Ovary (tissue), 9 donors: Measurements from ENCODE around the gene TNK1. TPM values are rescaled to one million over a fixed set of nuclear protein-coding genes. Genes with fewer than 3 reads are reported as not detected.

ENCODE experiments used
- DNase-seq, 5 donors: peaks; one replicate each; pipeline ENCODE4 v3.0.0-alpha.2; 2019 to 2020
- H3K27ac ChIP-seq, 2 donors: fragments of 200-600 bp; one replicate each; pipeline versions ENCODE4 v1.5.1 to v1.8.0; 2019 to 2022
- H3K27me3 ChIP-seq: fragments of 200-600 bp; one replicate; pipeline ENCODE4 v1.8.0; 2022
- H3K36me3 ChIP-seq: fragments of 200-600 bp; sonication (generic); one replicate; pipeline ENCODE4 v1.5.1; 2019
- H3K4me1 ChIP-seq: one replicate; pipeline ENCODE4 v1.8.1; 2013; ENCODE audit warnings: mild to moderate bottlenecking, moderate library complexity; ENCODE audit not compliant: insufficient read depth
- H3K4me3 ChIP-seq: fragments of 200-600 bp; sonication (generic); one replicate; pipeline ENCODE4 v1.5.1; 2017
- H3K9me3 ChIP-seq, 2 donors: fragments of 200-600 bp in 1 of 2; sonication (generic) in 1 of 2; one replicate each; pipeline versions ENCODE4 v1.5.1 to v1.8.1; 2013 to 2019; ENCODE audit warnings: mild to moderate bottlenecking in 1 of 2, moderate library complexity in 1 of 2
- CTCF ChIP-seq, 3 donors: fragments of 450-650 bp in 2 of 3; fragments of 200-600 bp in 1 of 3; IDR thresholded peaks; one replicate each; pipeline versions ENCODE4 v1.5.1 to v1.8.0; 2016 to 2022; ENCODE audit warnings: antibody characterized with exemption in 3 of 3, mild to moderate bottlenecking in 1 of 3
- EP300 ChIP-seq: sonication (generic); formaldehyde crosslinking; IDR thresholded peaks from one replicate; pipeline ENCODE4 v1.6.1; 2017; ENCODE audit warnings: antibody characterized with exemption
- POLR2A ChIP-seq: fragments of 450-650 bp; IDR thresholded peaks from one replicate; pipeline ENCODE4 v1.6.1; 2017; ENCODE audit warnings: antibody characterized with exemption, mild to moderate bottlenecking, moderate library complexity
- WGBS, 3 donors: extraction: QIAGEN DNeasy Blood & Tissue Kit in 1 of 3; methylation state at CpG; one replicate each; pipeline versions ENCODE4 v1.1.5 to v1.1.7; 2013 to 2017; 5-methylcytosine and 5-hydroxymethylcytosine counted together
- intact Hi-C, 4 donors: fragments of 100-400 bp; cut with DNase I; formaldehyde crosslinking; loops; one replicate each; pipeline versions ENCODE4 v1.11.0 to v1.15.1; 2022 to 2023
- polyA plus RNA-seq, 2 donors: library from polyadenylated mRNA; stranded (reverse); fragments of 200-250 nt in 1 of 2; fragments of 350-450 nt in 1 of 2; fragmentation: Illumina TruSeq in 1 of 2; extraction: RNeasy Lipid Tissue Mini Kit (QIAGEN cat#74804) in 1 of 2; gene quantifications; one replicate each; pipeline ENCODE4 v1.2.3, GENCODE V29; 2013 to 2014
- total RNA-seq, 7 donors: library from RNA; depleted of rRNA in 2 of 7; stranded (reverse); fragments of >200 nt in 2 of 7; fragmentation: NEBNext Ultra II Directional in 3 of 7; extraction: Animal tissue kit (Norgen Biotek cat#: 25700) in 3 of 7; gene quantifications; one replicate each; pipeline versions ENCODE4 v1.1.0 to v1.2.4, GENCODE V29; 2016 to 2023
- donor health status: DM: no; HTN: no; CAD: no; lungs with moderate emphysema.
- donor health status: DM: no; HTN: no; CAD: no.
- donor health status: Bipolar disorder and iron deficiency.
- donor health status: DM: yes; HTN: yes; CAD: no.
- donor health status: DM: no; HTN: no; CAD: no.
- donor health status: DM: yes; HTN: yes; CAD: no.

The TNK1 gene
- total and polyA plus RNA-seq, 9 donors, result 0.85 to 8.3 (median 5.7) TPM

GRCh38 chr17:7423679-7424078, 42.8 kb downstream of the TNK1 start:
- Histone ChIP-seq H3K4me1 (no peaks in the 10 kb centered on the region), H3K9me3 (no peaks in the 10 kb centered on the region), H3K27me3 (no peaks in the 10 kb centered on the region), H3K36me3 (no peaks in the 10 kb centered on the region), H3K27ac (no peak overlapping the region), H3K4me3 (no peak overlapping the region)
- intact Hi-C loops, result no loop called here
- no peak for TF ChIP-seq EP300
- no peak for TF ChIP-seq CTCF (IDR thresholded peaks at IDR 0.05)
- TF ChIP-seq POLR2A, result no peak
- 26 to 31% (median 28%) methylated on average over 4 of the region's 4 CpGs for WGBS, 3 donors
- DNase-seq, result no peak

GRCh38 chr17:7425316-7425715, 44.4 kb downstream of the TNK1 start, which contains the start of gene SPEM2:
TSS of gene SPEM2 (plus strand) at chr17:7425616. CDS start at chr17:7425689, 73 bp downstream.
- H3K4me3 ChIP-seq, result no peak within 1 kb of the TSS
- TF ChIP-seq EP300 (no peak), CTCF (IDR thresholded peaks at IDR 0.05) (no peak), POLR2A (no peak)
- intact Hi-C loops, result no loop called here
- H3K9me3 ChIP-seq, result no peaks in the 10 kb centered on the region
- H3K27me3 ChIP-seq, result no peaks in the 10 kb centered on the region
- no peak for DNase-seq
- H3K4me1 ChIP-seq, result no peaks in the 10 kb centered on the region
- no peaks in the 10 kb centered on the region for H3K36me3 ChIP-seq
- H3K27ac ChIP-seq, result no peak within 1 kb of the TSS
- 82 to 87% (median 82%) methylated on average over 7 of the region's 7 CpGs for WGBS, 3 donors

- H3K27me3 ChIP-seq, result no peaks in the 10 kb centered on the region
- WGBS, 3 donors, result 82 to 89% (median 83%) methylated on average over 8 of the region's 8 CpGs
- no peaks in the 10 kb centered on the region for H3K4me1 ChIP-seq
- TF ChIP-seq EP300 (no peak), CTCF (IDR thresholded peaks at IDR 0.05) (no peak)
- no peak overlapping the region for H3K27ac ChIP-seq
- intact Hi-C loops, result no loop called here
- H3K9me3 ChIP-seq, result no peaks in the 10 kb centered on the region
- H3K4me3 ChIP-seq, result no peak overlapping the region
- DNase-seq, result no peak
- H3K36me3 ChIP-seq, result no peaks in the 10 kb centered on the region
Measured at GRCh38 chr17:7425756-7426155, 44.9 kb downstream of the TNK1 start.

GRCh38 chr17:7426203-7426863, 45.4 kb downstream of the TNK1 start:
- WGBS, 3 donors, result 93 to 95% (median 94%) methylated on average over 30 to 33 of the region's 33 CpGs
- H3K4me3 ChIP-seq, result no peak overlapping the region
- H3K9me3 ChIP-seq, result no peaks in the 10 kb centered on the region
- H3K4me1 ChIP-seq, result no peaks in the 10 kb centered on the region
- intact Hi-C loops, result no loop called here
- H3K27me3 ChIP-seq, result no peaks in the 10 kb centered on the region
- H3K36me3 ChIP-seq, result no peaks in the 10 kb centered on the region
- no peak for DNase-seq
- no peak overlapping the region for H3K27ac ChIP-seq
- TF ChIP-seq EP300, result no peak
- TF ChIP-seq CTCF (IDR thresholded peaks at IDR 0.05), result no peak
- no peak for TF ChIP-seq POLR2A
